IMR-90 (cell line): ENCODE data around the gene RNF17. TPM values are rescaled to one million over a fixed set of nuclear protein-coding genes. Genes with fewer than 3 reads are reported as not detected.

ENCODE experiments used
- ATAC-seq: fragments of 200-7000 bp; cut with Tn5 transposase; 2 replicates; pipeline ENCODE4 v1.9.1; 2020; ENCODE audit warnings: low read depth, mild to moderate bottlenecking, moderate library complexity
- BruUV-seq: library from RNA; stranded (reverse); fragments of 400-500 nt; replicated peaks from 2 replicates; lab custom pipeline; 2021; lab: Mats Ljungman, UMichigan
- CTCF ChIA-PET: fragments of 300-600 bp; formaldehyde crosslinking; extraction: SDS; loops from one replicate; lab custom pipeline; 2021; ENCODE audit warnings: antibody characterized with exemption; lab: Yijun Ruan, JAX
- POLR2A ChIA-PET: fragments of 300-600 bp; sonication (Branson Sonifier 250); formaldehyde crosslinking; loops from one replicate; lab custom pipeline; 2022; ENCODE audit warnings: antibody characterized with exemption; ENCODE audit not compliant: unreplicated experiment; lab: Charles Lee
- DNase-seq: peaks from one replicate; pipeline ENCODE4 v3.0.0; 2013
- H2AFZ ChIP-seq: replicated peaks from 2 replicates; pipeline ENCODE3; 2013; ENCODE audit warnings: low read length, mild to moderate bottlenecking; ENCODE audit not compliant: poor library complexity
- H2AK5ac ChIP-seq: 2 replicates; pipeline ENCODE4 v1.6.1; 2013; ENCODE audit warnings: low read depth, low read length, inconsistent platforms
- H2AK9ac ChIP-seq: replicated peaks from 2 replicates; pipeline ENCODE3; 2013; ENCODE audit warnings: mild to moderate bottlenecking, low read depth, low read length, moderate library complexity; ENCODE audit not compliant: poor library complexity
- H2BK120ac ChIP-seq: 2 replicates; pipeline ENCODE4 v1.6.1; 2013; ENCODE audit warnings: low read depth, low read length, inconsistent platforms
- H2BK15ac ChIP-seq: 3 replicates; pipeline ENCODE4 v1.6.1; 2013; ENCODE audit warnings: low read depth, low read length, inconsistent platforms
- H2BK20ac ChIP-seq: 2 replicates; pipeline ENCODE4 v1.6.1; 2013; ENCODE audit warnings: low read depth, mild to moderate bottlenecking, inconsistent platforms, low read length, moderate library complexity
- H2BK5ac ChIP-seq: 2 replicates; pipeline ENCODE4 v1.6.1; 2013; ENCODE audit warnings: mild to moderate bottlenecking, low read depth, low read length, inconsistent platforms; ENCODE audit not compliant: poor library complexity, severe bottlenecking
- H3K14ac ChIP-seq: replicated peaks from 2 replicates; pipeline ENCODE4 v1.6.1; 2013; ENCODE audit warnings: low read depth, low read length, inconsistent platforms
- H3K18ac ChIP-seq: 2 replicates; pipeline ENCODE4 v1.6.1; 2013; ENCODE audit warnings: low read depth, low read length, control low read depth
- H3K23ac ChIP-seq: 2 replicates; pipeline ENCODE4 v1.6.1; 2013; ENCODE audit warnings: low read depth, low read length, inconsistent platforms
- H3K27ac ChIP-seq: 2 replicates; pipeline ENCODE4 v1.5.1; 2013; ENCODE audit warnings: mild to moderate bottlenecking, control low read depth, low read length; ENCODE audit not compliant: insufficient read depth
- H3K27me3 ChIP-seq: 2 replicates; pipeline ENCODE4 v1.6.1; 2013; ENCODE audit warnings: low read length; ENCODE audit not compliant: control insufficient read depth, insufficient read depth
- H3K36me3 ChIP-seq: 2 replicates; pipeline ENCODE4 v1.6.1; 2013; ENCODE audit warnings: low read length, mixed read lengths; ENCODE audit not compliant: control insufficient read depth, insufficient read depth
- H3K4ac ChIP-seq: 2 replicates; pipeline ENCODE4 v1.6.1; 2013; ENCODE audit warnings: low read depth, low read length, inconsistent platforms
- H3K4me1 ChIP-seq: 2 replicates; pipeline ENCODE4 v1.6.1; 2013; ENCODE audit warnings: low read length, mixed read lengths; ENCODE audit not compliant: control insufficient read depth, insufficient read depth
- H3K4me2 ChIP-seq: 2 replicates; pipeline ENCODE4 v1.6.1; 2013; ENCODE audit warnings: low read depth, mild to moderate bottlenecking, control low read depth, low read length, moderate library complexity
- H3K4me3 ChIP-seq: 2 replicates; pipeline ENCODE4 v1.5.1; 2013; ENCODE audit warnings: low read depth, mild to moderate bottlenecking, control low read depth, low read length, moderate library complexity; ENCODE audit not compliant: insufficient read depth
- H3K56ac ChIP-seq: 2 replicates; pipeline ENCODE4 v1.6.1; 2013; ENCODE audit warnings: low read length, inconsistent platforms; ENCODE audit not compliant: insufficient read depth; ENCODE audit errors: extremely low read depth
- H3K79me1 ChIP-seq, 2 experiments: 2 replicates each; pipeline ENCODE4 v1.6.1; 2013; ENCODE audit warnings: low read length in 2 of 2, inconsistent platforms in 1 of 2, low read depth in 1 of 2
- H3K9ac ChIP-seq: 2 replicates; pipeline ENCODE4 v1.6.1; 2013; ENCODE audit warnings: low read depth, low read length, control low read depth
- H3K9me1 ChIP-seq: 2 replicates; pipeline ENCODE4 v1.6.1; 2013; ENCODE audit warnings: low read length, inconsistent platforms; ENCODE audit not compliant: insufficient read depth
- H3K9me3 ChIP-seq: 2 replicates; pipeline ENCODE4 v1.6.1; 2013; ENCODE audit warnings: low read length; ENCODE audit not compliant: control insufficient read depth, insufficient read depth
- H4K20me1 ChIP-seq: 2 replicates; pipeline ENCODE4 v1.6.1; 2013; ENCODE audit warnings: low read length, inconsistent platforms; ENCODE audit not compliant: insufficient read depth
- H4K5ac ChIP-seq: 2 replicates; pipeline ENCODE4 v1.6.1; 2013; ENCODE audit warnings: mild to moderate bottlenecking, low read depth, low read length, control low read depth
- H4K8ac ChIP-seq, 2 experiments: 2 replicates each; pipeline ENCODE4 v1.6.1; 2013; ENCODE audit warnings: low read depth in 2 of 2, low read length in 2 of 2, control low read depth in 1 of 2, inconsistent platforms in 1 of 2
- H4K91ac ChIP-seq: 2 replicates; pipeline ENCODE4 v1.6.1; 2013; ENCODE audit warnings: low read depth, low read length, inconsistent platforms; ENCODE audit not compliant: insufficient read depth
- ELK1 ChIP-seq: fragments of 150-350 bp; IDR thresholded peaks from 2 replicates; pipeline ENCODE4 v1.6.1; 2016; ENCODE audit warnings: low read depth, mild to moderate bottlenecking, low read length, moderate library complexity, borderline replicate concordance
- MAZ ChIP-seq: IDR thresholded peaks from 2 replicates; pipeline ENCODE4 v1.6.1; 2012; ENCODE audit warnings: low read depth, mild to moderate bottlenecking, low read length, improper control_type of control experiment, moderate library complexity, borderline replicate concordance
- MXI1 ChIP-seq: IDR thresholded peaks from 2 replicates; pipeline ENCODE4 v1.6.1; 2012; ENCODE audit warnings: low read depth, mild to moderate bottlenecking, low read length, moderate library complexity, borderline replicate concordance
- POLR2A ChIP-seq: IDR thresholded peaks from 2 replicates; pipeline ENCODE4 v1.6.1; 2012; ENCODE audit warnings: mild to moderate bottlenecking, low read depth, low read length
- RAD21 ChIP-seq: IDR thresholded peaks from 2 replicates; pipeline ENCODE4 v1.6.1; 2012; ENCODE audit warnings: low read length, improper control_type of control experiment
- RFX5 ChIP-seq: IDR thresholded peaks from 2 replicates; pipeline ENCODE4 v1.8.0; 2012; ENCODE audit warnings: low read depth, mild to moderate bottlenecking, low read length, moderate library complexity
- SMC3 ChIP-seq: fragments of 150-350 bp; IDR thresholded peaks from 2 replicates; pipeline ENCODE4 v1.6.1; 2016; ENCODE audit warnings: low read depth, mild to moderate bottlenecking, antibody characterized with exemption, low read length, moderate library complexity
- WGBS, 2 experiments: methylation state at CpG; one replicate each; pipeline versions ENCODE4 v1.1.5 to v1.1.7; 2013; ENCODE audit warnings: missing lambda C conversion rate in 2 of 2; ENCODE audit not compliant: insufficient read length in 1 of 2; ENCODE audit errors: extremely low coverage in 2 of 2; 5-methylcytosine and 5-hydroxymethylcytosine counted together
- dilution Hi-C: fragments of 300-500 bp; cut with HindIII; formaldehyde crosslinking; loops from one replicate; pipeline ENCODE4 v1.14.3; 2018; ENCODE audit warnings: low sequenced_read_pairs; ENCODE audit not compliant: unreplicated experiment
- in situ Hi-C: fragments of 300-500 bp; cut with MboI; formaldehyde crosslinking; loops from 3 replicates; pipeline ENCODE4 v1.14.3; 2019; ENCODE audit warnings: low sequenced_read_pairs, inconsistent platforms, mixed read lengths
- intact Hi-C: fragments of 100-400 bp; cut with micrococcal nuclease; formaldehyde crosslinking; loops from 2 replicates; pipeline ENCODE4 v1.10.0; 2022
- polyA plus RNA-seq, 3 experiments: library from polyadenylated mRNA; depleted of rRNA; stranded (reverse); fragments of >200 nt; gene quantifications; 2 replicates each; pipeline ENCODE4 v1.2.3, GENCODE V29; 2012; ENCODE audit warnings: low replicate concordance in 1 of 3
- total RNA-seq: library from RNA; depleted of rRNA; stranded (reverse); fragments of >200 nt; gene quantifications from 2 replicates; pipeline ENCODE4 v1.2.3, GENCODE V29; 2012

RNF17 gene
- total and polyA plus RNA-seq, 2 of the 4 experiments (the other 2 are of a cell fraction) = 0.03 to 0.18 TPM

- Histone ChIP-seq H2BK5ac (no peak overlapping the region), H2BK15ac (no peak overlapping the region), H2AFZ (no peak overlapping the region), H3K18ac (no peak overlapping the region), H4K91ac (no peak overlapping the region), H3K4me1 (no peaks in the 10 kb centered on the region), H3K9me3 (no peaks in the 10 kb centered on the region), H2AK9ac (no peak overlapping the region), H3K4me2 (no peak overlapping the region), H3K56ac (no peak overlapping the region), H3K4ac (no peak overlapping the region), H4K20me1 (no peaks in the 10 kb centered on the region), H3K23ac (no peak overlapping the region), H4K8ac (no peak overlapping the region), H3K9me1 (no peaks in the 10 kb centered on the region), H2BK120ac (no peak overlapping the region), H2AK5ac (no peak overlapping the region), H3K9ac (no peak overlapping the region), H3K27ac (no peak overlapping the region), H3K79me1 (no peaks in the 10 kb centered on the region), H4K5ac (no peak overlapping the region), H3K14ac (no peak overlapping the region), H3K27me3 (peaks cover 5% of the 10 kb centered on the region; the same call in 1 of the 2 replicates), H3K4me3 (no peak overlapping the region), H3K36me3 (no peaks in the 10 kb centered on the region), H2BK20ac (no peak overlapping the region)
- intact Hi-C loops (no loop called here), in situ Hi-C loops (no loop called here), dilution Hi-C loops (no loop called here)
- WGBS, 2 experiments = no CpG with 5 or more reads among the region's 5 CpGs
- ChIA-PET POLR2A (no interaction called here), CTCF (no interaction called here)
- DNase-seq (no peak), ATAC-seq (no peak)
- no peak for TF ChIP-seq RFX5
- TF ChIP-seq SMC3 = no peak
- no peak for TF ChIP-seq RAD21
- TF ChIP-seq MAZ = no peak
- no peak for TF ChIP-seq ELK1
- TF ChIP-seq POLR2A = no peak
- no peak for TF ChIP-seq MXI1
- no TSS peak for BruUV-seq
These were observed 95.0 kb downstream of the RNF17 start for GRCh38 chr13:24858953-24859352.
